Measurements from ENCODE around the gene EXOC2. TPM values are rescaled to one million over a fixed set of nuclear protein-coding genes. Genes with fewer than 3 reads are reported as not detected.

The EXOC2 gene
- polyA plus RNA-seq, 1 donor: 27.0 TPM

GRCh38 chr6:444653-445275, 248.2 kb downstream of the EXOC2 start:
- DNase-seq (ENCODE audit: low read depth): no peak

DNA sequence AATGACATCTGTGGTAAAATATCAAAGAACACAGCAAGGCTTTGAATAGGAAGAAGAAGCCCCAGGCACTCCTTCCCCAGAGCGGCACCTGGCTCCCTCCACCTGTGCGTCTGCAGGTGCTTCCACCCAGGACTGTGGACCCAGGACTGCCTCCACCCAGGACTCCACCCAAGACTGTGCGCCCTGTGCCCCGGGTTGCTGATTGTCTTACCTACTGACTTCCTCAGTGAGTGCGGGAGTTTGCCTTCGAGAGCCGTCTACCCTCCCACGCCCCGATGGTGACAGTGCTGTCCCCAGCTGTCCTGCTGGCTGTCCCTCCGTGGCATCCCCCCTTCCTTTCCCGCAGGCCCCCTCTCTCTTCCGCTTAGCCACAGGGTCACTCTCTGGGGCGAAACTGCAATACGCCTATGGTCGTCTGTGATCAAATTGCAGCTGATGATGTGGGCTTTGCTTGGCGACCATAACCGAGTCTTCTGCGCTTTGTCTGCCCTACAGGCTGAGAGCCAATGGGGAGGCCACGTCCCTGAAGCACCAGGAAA, 249.2 kb downstream of the EXOC2 start:
- DNase-seq (ENCODE audit: low read depth): no peak

GRCh38 chr6:441126-441920, 251.6 kb downstream of the EXOC2 start:
- no peak for DNase-seq (ENCODE audit: low read depth)

DNA sequence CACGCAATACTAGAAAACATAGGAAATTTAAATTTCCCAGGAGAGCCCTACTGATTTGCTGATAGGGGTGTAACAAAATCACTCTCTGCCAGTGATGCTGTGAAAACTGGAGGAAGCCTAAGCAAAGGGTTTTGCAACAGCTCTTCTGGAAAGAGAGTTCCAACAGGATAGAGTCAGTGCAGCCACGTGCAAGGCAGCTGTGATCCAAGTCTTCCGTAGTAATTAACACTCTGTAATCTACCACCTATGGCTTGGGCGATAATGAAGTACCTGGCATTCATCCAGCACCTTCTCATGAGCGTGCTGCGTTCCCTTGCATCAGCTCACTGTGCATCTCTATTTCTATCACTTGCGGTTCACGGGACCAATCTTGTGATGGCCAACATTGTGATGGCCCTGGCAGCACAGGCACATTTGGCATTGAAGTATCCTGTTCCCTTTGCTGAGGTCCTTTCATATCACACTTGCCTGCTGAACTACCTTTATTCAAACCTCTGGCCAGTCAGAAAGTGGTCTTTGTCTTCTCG, 253.2 kb downstream of the EXOC2 start:
- DNase-seq (ENCODE audit: low read depth): no peak

DNA sequence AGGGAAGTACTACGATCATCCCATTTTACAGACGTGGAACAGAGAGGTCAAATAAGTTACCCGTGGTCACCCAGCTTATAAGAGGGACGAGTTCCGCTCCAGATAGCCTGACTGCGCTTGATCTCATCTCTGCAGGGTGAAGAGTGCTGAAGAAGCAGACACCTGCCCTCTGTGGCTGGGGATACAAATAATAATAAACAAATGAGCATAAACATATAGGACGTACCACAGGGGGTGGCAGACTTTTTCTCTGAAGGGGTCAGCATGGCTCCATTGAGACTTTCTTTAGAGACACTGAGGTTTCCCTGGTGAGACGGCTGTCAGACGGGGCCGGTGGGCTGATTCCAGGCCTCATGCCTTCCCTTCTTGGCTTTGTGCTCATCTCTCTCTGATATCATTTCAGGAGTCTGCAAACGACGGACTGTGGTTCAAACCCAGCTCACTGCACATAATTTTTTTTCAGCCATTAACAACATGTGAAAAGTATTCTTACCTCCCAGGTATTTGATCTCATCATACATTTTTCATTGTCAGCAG, 254.2 kb downstream of the EXOC2 start:
- no peak for DNase-seq (ENCODE audit: low read depth)

- DNase-seq (ENCODE audit: low read depth): no peak
Measured at GRCh38 chr6:437037-437392, 255.9 kb downstream of the EXOC2 start.

GRCh38 chr6:436308-437036, 256.5 kb downstream of the EXOC2 start:
- no peak for DNase-seq (ENCODE audit: low read depth)

- DNase-seq (ENCODE audit: low read depth): no peak
Measured at GRCh38 chr6:435441-436307, 257.3 kb downstream of the EXOC2 start.

Other genes starting within 250 kb of the EXOC2 start
- 0.14 TPM for gene HUS1B, start 36.0 kb downstream of the EXOC2 start, polyA plus RNA-seq (ENCODE audit: insufficient read length)